GM19468 (cell line): ENCODE results near the gene RPL35.

Experiments
- ATAC-seq: cut with Tn5 transposase; IDR thresholded peaks from one replicate; pipeline ENCODE4 v1.9.1; 2021; ENCODE audit warnings: mild to moderate bottlenecking, moderate library complexity, moderate number of reproducible peaks; ENCODE audit not compliant: unreplicated experiment; ENCODE audit errors: extremely low read depth

RPL35 gene

GRCh38 chr9:124829334-124829669 lies 32.5 kb downstream of the RPL35 start:
- no peak for ATAC-seq

DNA sequence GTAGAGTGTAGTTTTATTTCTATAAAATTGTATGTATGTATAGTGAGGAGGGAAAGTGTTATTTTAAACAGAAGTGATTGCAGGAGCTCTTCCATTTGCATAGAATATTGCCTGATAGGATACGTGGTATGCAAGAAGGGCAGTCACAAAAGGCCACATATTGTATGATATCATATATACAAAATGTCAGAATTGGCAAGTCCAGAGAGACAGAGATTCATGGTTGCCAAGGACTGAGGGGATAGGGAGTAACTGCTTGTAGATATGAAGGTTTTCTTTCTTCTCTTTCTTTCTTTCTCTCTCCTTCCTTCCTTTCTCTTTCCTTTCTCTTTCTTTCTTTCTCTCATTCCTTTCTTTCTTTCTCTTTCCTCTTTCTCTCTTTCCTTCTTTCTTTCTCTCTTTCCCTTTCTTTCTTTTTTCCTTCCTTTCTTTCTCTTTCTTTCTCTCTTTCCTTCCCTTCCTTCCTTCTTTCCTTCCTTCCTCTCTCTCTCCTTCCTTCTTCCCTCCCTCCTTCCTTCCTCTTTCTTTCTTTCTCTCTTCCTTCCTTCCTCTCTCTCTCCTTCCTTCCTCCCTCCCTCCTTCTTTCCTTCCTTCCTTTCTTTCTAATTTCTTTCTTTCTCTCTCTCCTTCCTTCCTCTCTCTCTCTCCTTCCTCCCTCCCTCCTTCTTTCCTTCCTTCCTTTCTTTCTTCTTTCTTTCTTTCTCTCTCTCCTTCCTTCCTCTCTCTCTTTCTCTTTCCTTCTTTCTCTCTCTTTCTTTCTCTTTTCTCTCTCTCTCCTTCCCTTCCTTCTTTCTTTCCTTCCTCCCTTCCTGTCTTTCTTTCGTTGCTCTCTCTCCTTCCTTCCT lies 33.0 kb downstream of the RPL35 start:
- ATAC-seq = no peak

DNA sequence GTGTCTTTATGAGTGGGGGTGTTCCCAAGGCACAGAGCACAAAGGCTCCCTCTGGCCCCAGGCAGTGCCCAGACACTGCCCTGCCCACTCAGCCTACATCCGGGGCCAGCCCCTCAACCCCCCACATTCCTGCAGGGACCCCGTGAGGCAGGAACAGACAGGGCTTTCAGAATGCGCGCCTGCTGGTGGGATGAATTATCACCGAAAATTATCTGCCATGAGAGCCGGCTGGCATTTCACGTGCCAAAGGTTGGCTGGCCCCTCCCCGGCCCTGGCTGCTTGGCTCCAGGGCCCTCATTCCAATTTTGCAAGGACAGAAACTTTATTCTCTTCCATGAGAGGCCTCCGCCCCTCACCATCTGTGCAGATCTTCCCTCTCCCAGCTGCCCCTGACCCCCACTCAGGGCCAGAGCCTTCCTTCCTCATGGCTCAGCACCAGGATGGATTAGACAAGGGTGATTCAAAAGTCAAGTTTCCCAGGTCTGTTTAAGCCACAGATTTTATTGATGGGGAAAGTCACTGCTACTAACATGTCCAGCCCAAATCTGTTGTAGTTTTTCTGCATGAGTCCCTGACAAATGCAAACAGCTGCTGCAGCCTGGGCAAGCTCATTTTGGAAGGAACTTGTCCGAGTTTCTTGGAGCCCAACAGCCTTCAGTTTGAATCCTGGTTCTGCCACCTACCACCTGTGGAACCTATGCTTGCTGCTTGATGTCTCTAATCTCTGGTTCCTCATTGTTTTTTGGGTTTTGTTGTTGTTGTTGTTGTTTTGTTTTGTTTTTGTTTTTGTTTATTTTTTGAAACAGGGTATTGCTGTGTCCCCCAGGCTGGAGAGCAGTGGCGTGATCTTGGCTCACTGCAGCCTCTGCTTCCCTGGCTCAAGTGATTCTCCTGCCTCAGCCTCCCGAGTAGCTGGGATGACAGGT lies 40.8 kb downstream of the RPL35 start:
- ATAC-seq = no peak

DNA sequence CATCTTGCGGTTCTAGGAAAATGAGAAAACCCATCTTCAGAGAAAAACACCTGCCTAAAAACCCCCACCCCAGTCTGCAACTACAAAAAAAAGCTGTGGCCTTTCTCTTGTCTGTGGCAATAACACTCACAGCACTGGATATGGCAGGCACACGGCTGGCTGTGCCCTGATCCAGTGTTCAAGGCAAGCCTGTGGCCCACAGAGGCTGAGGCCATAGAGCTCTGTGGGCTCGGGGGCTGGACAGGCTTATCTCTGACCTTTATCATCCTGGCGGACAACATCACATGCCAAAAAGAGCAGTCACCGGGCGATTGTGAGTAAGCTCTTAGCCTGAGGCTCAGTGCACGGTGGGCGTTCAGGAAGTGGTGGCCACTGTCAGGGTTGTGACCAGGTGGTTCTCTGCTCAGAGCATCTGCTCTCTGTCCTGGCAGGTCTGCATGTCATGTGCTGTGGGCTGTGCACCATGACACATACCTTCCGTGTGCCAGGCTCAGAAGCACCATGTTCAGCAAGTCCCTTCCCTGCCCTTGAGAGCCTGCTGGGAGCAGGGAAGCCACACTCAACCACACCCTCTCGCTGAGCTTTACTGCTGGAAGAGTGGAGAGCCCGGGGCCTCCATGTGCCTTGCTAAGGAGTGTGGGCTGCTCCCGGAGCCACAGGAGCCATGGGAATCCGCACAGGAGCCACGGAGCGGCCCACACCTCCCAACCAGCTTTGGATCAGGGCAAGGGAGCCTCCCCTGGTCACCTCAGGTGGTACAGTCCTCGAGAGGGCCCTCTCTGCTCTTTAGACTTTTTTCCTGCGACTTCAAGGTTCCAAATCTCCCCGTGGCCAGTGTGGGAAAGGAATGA lies 43.1 kb downstream of the RPL35 start:
- no peak for ATAC-seq

DNA sequence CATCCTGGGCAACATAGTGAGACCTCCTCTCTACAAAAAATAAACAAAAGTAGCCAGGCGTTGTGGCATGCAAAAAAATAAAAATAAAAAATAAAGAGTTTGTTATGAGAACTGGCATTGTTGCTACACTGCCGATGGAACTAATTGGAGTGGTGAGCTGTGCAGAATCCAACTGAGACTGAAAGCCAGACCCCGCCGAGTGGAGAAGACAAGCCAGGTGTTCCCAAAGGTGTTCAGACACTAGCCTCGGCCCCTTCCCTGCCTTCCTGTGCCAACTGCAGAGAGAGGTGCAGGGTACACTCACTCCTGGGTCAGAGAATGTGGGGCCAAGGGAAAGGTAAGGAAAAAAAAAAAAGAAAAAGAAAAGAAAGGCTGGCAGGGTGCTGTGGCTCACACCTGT lies 46.2 kb downstream of the RPL35 start:
- no peak for ATAC-seq

DNA sequence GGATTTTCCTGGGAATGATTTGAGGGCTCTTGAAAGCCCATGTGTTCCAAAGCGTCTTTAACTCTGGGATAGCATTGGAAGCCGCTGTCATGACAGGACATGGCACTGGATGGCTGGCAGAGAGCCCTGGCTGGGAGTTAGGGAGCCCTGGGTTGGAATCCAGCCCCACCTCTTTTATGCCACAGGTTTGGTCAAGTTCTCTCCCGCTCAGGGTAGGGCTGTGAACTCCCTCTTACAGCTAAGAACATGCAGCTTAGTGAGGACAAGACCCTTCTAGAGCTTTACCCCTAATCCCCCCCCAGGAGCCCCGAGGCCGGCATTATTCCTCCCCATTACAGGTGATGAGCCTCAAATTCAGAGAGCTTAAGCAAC lies 47.6 kb downstream of the RPL35 start:
- ATAC-seq = no peak

- no peak for ATAC-seq
Measured at GRCh38 chr9:124813501-124814163, 48.1 kb downstream of the RPL35 start.

GRCh38 chr9:124813041-124813440 lies 48.7 kb downstream of the RPL35 start:
- no peak for ATAC-seq

DNA sequence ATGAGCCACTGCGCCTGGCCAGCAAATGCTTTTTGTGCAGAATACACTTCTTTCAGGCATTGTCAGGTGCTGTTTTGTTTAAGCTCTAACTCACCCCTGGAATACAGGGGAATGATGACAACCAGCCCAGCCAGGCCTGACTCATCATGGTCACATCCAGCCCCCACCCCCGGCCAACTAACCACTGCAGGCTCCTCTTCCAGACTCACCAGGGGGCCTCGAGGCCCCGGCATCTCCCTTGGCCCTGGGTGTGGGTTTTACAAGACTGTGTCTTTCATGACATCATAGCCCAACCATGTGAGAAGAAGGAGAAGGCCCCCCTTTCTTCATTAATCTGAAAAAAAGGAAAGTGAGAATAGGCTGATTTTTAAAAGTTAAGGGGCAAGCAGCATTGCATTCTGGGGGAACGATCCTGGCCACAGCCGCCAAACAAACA lies 49.3 kb downstream of the RPL35 start:
- no peak for ATAC-seq

DNA sequence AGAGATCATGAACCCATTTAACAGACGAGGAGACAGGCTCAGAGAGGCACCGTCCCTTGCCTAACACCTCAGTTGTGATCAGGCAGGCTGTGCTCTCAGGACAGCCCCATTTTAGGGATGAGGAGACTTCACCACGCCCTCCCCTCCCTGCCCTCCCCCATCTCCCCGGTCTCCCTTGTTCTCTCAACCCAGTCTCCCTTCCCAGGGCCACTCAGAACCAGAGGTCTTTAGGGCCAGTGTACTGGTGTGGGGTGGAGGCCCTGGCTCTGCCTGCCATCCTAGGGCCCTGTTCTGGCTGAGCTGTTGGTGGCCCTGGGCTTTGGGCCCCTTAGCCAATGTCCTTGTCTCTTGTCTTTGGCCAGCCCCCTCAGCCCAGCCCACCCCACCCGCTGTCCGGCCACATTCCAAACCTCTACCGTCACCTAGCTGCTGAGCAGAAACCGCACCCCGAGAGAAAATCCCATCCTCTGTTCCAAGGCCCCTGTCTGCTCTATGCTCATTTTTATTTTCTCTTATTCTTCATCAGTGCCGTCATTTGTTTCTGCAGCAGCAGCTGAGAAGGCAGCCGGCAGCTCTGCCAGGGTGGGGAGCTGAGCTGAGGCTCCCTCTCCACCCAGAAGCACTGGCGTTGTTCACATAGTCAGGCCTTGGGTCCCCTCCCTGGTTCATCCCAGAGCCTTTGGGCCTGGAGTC lies 50.9 kb downstream of the RPL35 start:
- no peak for ATAC-seq

DNA sequence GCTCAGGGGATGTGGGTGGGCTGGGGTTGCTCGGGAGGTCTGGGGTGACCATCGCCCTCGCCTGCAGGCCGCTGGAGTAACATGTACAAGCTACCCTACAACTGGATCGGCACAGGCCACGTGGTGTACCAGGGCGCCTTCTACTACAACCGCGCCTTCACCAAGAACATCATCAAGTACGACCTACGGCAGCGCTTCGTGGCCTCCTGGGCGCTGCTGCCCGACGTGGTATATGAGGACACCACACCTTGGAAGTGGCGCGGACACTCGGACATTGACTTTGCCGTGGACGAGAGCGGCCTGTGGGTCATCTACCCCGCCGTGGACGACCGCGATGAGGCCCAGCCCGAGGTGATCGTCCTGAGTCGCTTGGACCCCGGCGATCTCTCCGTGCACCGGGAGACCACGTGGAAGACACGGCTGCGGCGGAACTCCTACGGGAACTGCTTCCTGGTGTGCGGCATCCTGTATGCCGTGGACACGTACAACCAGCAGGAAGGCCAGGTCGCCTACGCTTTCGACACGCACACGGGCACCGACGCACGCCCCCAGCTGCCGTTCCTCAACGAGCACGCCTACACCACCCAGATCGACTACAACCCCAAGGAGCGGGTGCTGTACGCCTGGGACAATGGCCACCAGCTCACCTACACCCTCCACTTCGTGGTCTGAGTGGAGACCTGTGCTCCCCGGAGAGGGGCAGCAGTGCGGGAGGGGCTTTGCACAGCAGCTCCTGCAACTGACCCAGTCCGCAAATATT lies 51.8 kb downstream of the RPL35 start:
- ATAC-seq = no peak

DNA sequence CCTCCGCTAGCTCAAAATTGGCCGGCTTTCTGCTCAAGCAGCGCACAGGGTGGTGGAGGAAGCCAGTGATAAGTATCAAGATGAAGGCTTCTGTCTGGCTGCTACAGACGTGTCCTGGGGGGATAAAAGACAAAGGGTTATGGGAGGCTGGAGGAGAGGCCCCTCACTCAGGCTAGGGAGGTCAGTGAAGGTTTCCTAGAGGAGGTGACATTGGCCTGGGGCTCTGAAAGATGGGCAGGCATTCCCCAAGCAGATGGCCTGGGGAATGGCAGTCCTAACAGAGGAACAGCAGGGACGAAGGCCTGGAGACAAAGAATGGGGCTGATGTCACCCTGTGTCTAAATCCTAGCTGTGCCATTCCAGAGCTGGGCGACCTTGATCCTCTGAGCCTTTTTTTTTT lies 52.5 kb downstream of the RPL35 start:
- ATAC-seq = no peak

DNA sequence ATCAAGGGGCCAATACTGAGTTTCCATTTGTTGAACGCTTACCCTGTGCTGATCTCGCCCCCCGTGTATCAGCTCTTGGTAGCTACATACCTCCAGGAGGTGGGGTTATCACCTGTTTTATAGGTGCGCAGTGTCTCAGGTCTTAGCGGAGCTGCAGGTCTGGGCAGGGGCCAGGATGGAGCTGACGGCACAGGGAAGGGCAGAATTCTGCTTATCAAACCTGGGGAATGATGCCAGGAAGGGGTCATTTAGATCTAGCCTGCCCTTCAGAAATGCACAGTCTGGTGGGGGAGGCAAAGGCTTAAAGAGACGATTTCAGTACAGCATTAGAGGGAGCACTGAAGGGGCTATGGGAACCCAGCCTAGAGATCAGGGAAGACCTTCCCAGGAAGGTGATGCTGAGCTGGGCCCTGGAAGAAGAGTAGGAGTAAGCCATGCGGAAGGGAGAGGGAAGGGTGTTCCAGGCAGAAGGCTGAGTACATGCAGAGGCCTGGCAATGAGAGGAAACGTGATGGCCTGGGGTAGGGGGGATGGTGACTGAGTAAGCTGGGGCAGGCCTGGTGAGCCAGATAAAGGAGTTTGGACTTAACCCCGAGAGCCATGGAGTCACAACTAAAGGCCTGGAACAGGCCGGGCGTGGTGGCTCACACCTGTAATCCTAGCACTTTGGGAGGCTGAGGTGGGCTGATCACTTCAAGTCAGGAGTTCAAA lies 53.4 kb downstream of the RPL35 start:
- ATAC-seq = no peak
